Measurements from ENCODE around the gene GDPGP1. TPM values are rescaled to one million over a fixed set of nuclear protein-coding genes. Genes with fewer than 3 reads are reported as not detected.

The GDPGP1 gene
- total RNA-seq, 1 donor from 2014 or later: 11.2 TPM

DNA sequence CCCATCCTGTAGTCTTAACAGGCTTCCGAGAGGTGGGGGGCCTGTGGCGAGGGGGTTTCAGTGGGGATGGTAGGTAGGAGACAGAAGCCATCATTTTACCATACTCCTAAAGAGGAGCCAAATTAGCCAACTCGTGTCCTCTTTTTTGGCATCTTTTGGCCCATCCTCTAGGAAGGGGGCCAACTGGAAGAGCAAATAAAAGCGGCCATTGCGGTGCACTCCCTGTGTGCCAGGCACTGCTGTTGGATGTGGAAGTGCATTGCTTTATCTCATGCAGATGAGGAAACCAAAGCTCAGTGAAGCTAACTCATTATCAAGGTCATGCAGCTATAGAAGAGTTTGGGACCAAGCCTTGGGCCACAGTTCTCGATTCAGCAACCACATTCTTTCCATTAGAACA is 26.8 kb upstream of the GDPGP1 start:
- no peak for ATAC-seq
- intact Hi-C loops (cut with DNase I): no loop called here
- TF ChIP-seq CTCF (IDR thresholded peaks at IDR 0.05): no peak

GRCh38 chr15:90208356-90208755 is 25.7 kb upstream of the GDPGP1 start:
- DNase-seq (no peak), ATAC-seq (no peak)
- H3K27ac ChIP-seq: no peak overlapping the region
- H3K4me3 ChIP-seq: no peak overlapping the region
- peaks cover 21% of the 10 kb centered on the region for H3K4me1 ChIP-seq
- peaks cover 5% of the 10 kb centered on the region for H3K36me3 ChIP-seq
- TF ChIP-seq CTCF (IDR thresholded peaks at IDR 0.05): no peak
- no peaks in the 10 kb centered on the region for H3K27me3 ChIP-seq
- intact Hi-C loops (cut with DNase I): no loop called here
- H3K9me3 ChIP-seq: no peaks in the 10 kb centered on the region

More for the DNA sequence above, 26.8 kb upstream of the GDPGP1 start:
- H3K27me3 ChIP-seq: no peaks in the 10 kb centered on the region
- peaks cover 5% of the 10 kb centered on the region for H3K36me3 ChIP-seq
- no peak overlapping the region for H3K4me3 ChIP-seq
- peaks cover 28% of the 10 kb centered on the region for H3K4me1 ChIP-seq
- no peak overlapping the region for H3K27ac ChIP-seq
- no peaks in the 10 kb centered on the region for H3K9me3 ChIP-seq
- DNase-seq: no peak

- ATAC-seq: no peak
- H3K4me3 ChIP-seq: no peak overlapping the region
- H3K4me1 ChIP-seq: peaks cover 21% of the 10 kb centered on the region
- H3K36me3 ChIP-seq: peaks cover 5% of the 10 kb centered on the region
- no peaks in the 10 kb centered on the region for H3K27me3 ChIP-seq
- H3K27ac ChIP-seq: no peak overlapping the region
- TF ChIP-seq CTCF (IDR thresholded peaks at IDR 0.05): no peak
- H3K9me3 ChIP-seq: no peaks in the 10 kb centered on the region
- DNase-seq: no peak
- intact Hi-C loops (cut with DNase I): no loop called here
Observed at GRCh38 chr15:90209591-90209990, 24.4 kb upstream of the GDPGP1 start.

- Histone ChIP-seq H3K4me3 (no peak overlapping the region), H3K9me3 (no peaks in the 10 kb centered on the region), H3K36me3 (peaks cover 5% of the 10 kb centered on the region), H3K4me1 (peaks cover 21% of the 10 kb centered on the region), H3K27ac (no peak overlapping the region), H3K27me3 (no peaks in the 10 kb centered on the region)
- intact Hi-C loops (cut with DNase I): no loop called here
- DNase-seq (no peak), ATAC-seq (no peak)
- no peak for TF ChIP-seq CTCF (IDR thresholded peaks at IDR 0.05)
Observed at GRCh38 chr15:90210593-90210992, 23.4 kb upstream of the GDPGP1 start.

DNA sequence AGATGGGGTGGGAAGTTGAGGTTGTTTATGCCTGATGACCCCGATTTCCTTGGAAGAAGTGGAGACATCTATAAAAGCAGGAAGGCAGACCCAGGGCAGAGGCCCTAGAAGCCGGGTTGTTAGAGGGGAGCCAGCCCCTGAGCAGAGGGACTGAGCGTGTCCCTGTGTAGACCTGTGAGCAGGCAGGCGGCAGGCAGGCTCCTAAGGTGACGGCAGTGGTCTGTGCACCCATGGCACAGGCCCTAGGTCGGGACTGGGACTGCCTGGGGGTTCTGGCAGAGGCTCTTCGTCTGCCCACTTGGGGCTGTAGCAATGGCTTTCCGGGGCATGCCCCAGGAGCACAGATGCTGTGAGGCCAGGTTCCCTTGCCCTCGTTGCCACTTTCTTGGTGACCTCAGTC is 23.0 kb upstream of the GDPGP1 start:
- Histone ChIP-seq H3K27me3 (no peaks in the 10 kb centered on the region), H3K27ac (no peak overlapping the region), H3K4me3 (no peak overlapping the region), H3K9me3 (no peaks in the 10 kb centered on the region), H3K36me3 (peaks cover 5% of the 10 kb centered on the region), H3K4me1 (peaks cover 21% of the 10 kb centered on the region)
- DNase-seq (no peak), ATAC-seq (no peak)
- intact Hi-C loops (cut with DNase I): no loop called here
- no peak for TF ChIP-seq CTCF (IDR thresholded peaks at IDR 0.05)

All from upper lobe of right lung (tissue), 1 donor.